HCT116 (cell line): Measurements from ENCODE around the gene KDM2B.

Source experiments
- ATF3 ChIP-seq: IDR thresholded peaks from 2 replicates; pipeline ENCODE4 v1.6.1; 2012
- CTCF ChIP-seq, 3 experiments: fragments of 200-600 bp in 1 of 3; sonication (generic) in 1 of 3; IDR thresholded peaks in 2 of 3; conservative IDR thresholded peaks in 1 of 3; 2 replicates each; pipeline ENCODE4 v1.5.1; 2012 to 2017; ENCODE audit warnings: low read depth in 2 of 3, low read length in 2 of 3, antibody characterized with exemption in 1 of 3, borderline replicate concordance in 1 of 3, control low read depth in 1 of 3, mild to moderate bottlenecking in 1 of 3, mixed read lengths in 1 of 3, mixed run types in 1 of 3, moderate library complexity in 1 of 3; ENCODE audit not compliant: insufficient read depth in 1 of 3
- ELF1 ChIP-seq: IDR thresholded peaks from 2 replicates; pipeline ENCODE4 v1.6.1; 2012; ENCODE audit warnings: low read depth, borderline replicate concordance
- EZH2 ChIP-seq: fragments of 200-600 bp; sonication (generic); IDR thresholded peaks from 2 replicates; pipeline ENCODE4 v1.6.1; 2017; ENCODE audit warnings: antibody characterized with exemption, mixed run types
- JUND ChIP-seq: IDR thresholded peaks from 2 replicates; pipeline ENCODE4 v1.6.1; 2012
- POLR2A ChIP-seq: IDR thresholded peaks from 2 replicates; pipeline ENCODE4 v1.7.0; 2011; ENCODE audit warnings: borderline replicate concordance; ENCODE audit not compliant: insufficient read depth, insufficient read length; ENCODE audit errors: extremely low read depth
- POLR2AphosphoS5 ChIP-seq: IDR thresholded peaks from 2 replicates; pipeline ENCODE4 v1.6.1; 2011; ENCODE audit warnings: mild to moderate bottlenecking, low read depth, low read length, moderate library complexity
- REST ChIP-seq: IDR thresholded peaks from 2 replicates; pipeline ENCODE4 v1.6.1; 2012; ENCODE audit warnings: low read depth
- SIN3A ChIP-seq: IDR thresholded peaks from 2 replicates; pipeline ENCODE4 v1.6.1; 2012; ENCODE audit warnings: low read depth
- SP1 ChIP-seq: IDR thresholded peaks from 2 replicates; pipeline ENCODE4 v1.6.1; 2012; ENCODE audit warnings: low read depth
- SRF ChIP-seq: IDR thresholded peaks from 2 replicates; pipeline ENCODE4 v1.6.1; 2012; ENCODE audit warnings: low read depth
- YY1 ChIP-seq: IDR thresholded peaks from 2 replicates; pipeline ENCODE4 v1.6.1; 2011; ENCODE audit warnings: low read length, low read depth, moderate library complexity, mild to moderate bottlenecking; ENCODE audit not compliant: insufficient replicate concordance; ENCODE audit errors: extremely low read depth
- ZFX ChIP-seq: fragments of 450-650 bp; IDR thresholded peaks from 2 replicates; pipeline ENCODE4 v1.6.1; 2017
- ZNF274 ChIP-seq: fragments of 200-500 bp; sonication (Bioruptor generic); IDR thresholded peaks from 2 replicates; pipeline ENCODE4 v1.6.1; 2014; ENCODE audit warnings: mild to moderate bottlenecking, low read depth, low read length, inconsistent platforms

- TF ChIP-seq EZH2 (no peak), CTCF (IDR thresholded peaks at IDR 0.05 in 2 of 3, conservative IDR thresholded peaks at IDR 0.05 in 1 of 3; ENCODE audit: borderline replicate concordance in 1 of 3, insufficient read depth in 1 of 3, low read depth in 2 of 3, low read length in 2 of 3) (no peak), POLR2AphosphoS5 (no peak), POLR2A (no peak), ZFX (no peak), YY1 (no peak), JUND (no peak), SRF (no peak), REST (no peak), ZNF274 (no peak), SIN3A (no peak), ELF1 (no peak), SP1 (no peak), ATF3 (no peak)
Observed at GRCh38 chr12:121464331-121464730, 116.5 kb downstream of the KDM2B start.
